Tongue (tissue), 2 donors: ENCODE measurements around the gene OBSL1. TPM values are rescaled to one million over a fixed set of nuclear protein-coding genes. Genes with fewer than 3 reads are reported as not detected.

Source experiments
- DNase-seq: peaks from one replicate; pipeline ENCODE4 v3.0.0-alpha.2; 2015
- total RNA-seq: library from RNA; depleted of rRNA; stranded (reverse); fragments of >200 nt; gene quantifications from one replicate; pipeline ENCODE4 v1.2.3, GENCODE V29; 2014

The OBSL1 gene
- total RNA-seq, 1 donor from 2014 or later = 105 TPM

DNA sequence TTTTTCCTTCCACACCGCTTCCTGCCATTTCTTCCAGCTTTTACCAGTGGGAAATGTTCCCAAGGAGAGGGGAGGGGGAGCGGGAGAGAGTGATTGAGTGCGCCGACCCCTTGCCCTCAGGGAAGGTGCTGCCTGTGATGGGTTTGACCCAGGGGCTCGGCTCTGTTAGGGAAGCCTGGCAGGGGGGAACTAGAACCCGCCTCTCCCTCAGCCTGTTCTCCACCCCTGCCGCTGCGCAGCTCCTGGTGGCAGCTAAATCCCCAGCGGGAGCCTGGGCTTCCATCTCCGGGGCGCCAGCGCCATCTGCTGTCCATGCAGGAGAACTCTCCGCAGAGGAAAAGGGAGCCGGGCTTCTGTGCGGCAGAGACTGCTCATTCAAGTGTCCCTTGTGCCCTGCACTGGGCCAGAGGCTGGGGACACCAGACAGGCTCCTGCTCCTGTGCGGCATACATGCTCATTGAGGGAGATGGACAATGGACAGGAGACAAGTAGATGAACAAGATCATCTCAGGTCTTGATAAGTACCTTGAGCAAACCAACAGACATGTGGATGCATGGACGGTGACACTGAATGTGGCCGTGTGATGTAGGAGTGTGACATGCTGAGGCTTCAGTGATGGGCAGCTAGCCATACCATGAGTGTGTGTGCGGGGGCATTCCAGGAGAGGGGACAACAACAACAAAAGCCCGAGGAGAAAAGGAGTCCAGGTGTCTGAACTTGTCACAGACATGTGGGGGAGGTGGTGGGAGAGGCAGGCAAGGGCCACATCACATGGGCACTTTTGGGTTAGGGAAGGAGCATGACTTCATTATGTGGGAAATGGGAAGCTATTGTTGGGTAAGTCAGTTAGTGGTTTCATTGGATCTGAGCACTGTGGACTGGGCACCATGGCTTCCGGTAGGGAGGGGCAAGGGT, 41.0 kb downstream of the OBSL1 start:
- peak; percentile 95 for DNase-seq

GRCh38 chr2:219527472-219527871, 43.9 kb downstream of the OBSL1 start:
- DNase-seq = no peak

DNA sequence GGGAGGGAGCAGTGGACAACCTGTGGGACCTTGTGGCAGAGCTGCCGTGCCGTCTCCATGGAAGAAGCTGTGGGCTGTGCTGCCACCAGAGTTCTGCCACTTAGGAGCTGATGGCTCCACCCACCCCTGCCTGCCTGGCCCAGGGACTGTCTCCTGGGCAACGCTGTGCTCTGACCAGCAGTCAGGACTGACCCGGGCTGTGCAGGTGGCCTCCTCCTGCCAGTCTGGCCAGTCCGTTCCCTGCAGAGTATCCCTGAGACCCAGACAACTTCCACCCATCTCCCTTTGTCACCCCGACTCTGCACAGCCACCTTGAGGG, 44.3 kb downstream of the OBSL1 start:
- DNase-seq = no peak

GRCh38 chr2:219526320-219527075, 44.8 kb downstream of the OBSL1 start:
- DNase-seq = no peak

DNA sequence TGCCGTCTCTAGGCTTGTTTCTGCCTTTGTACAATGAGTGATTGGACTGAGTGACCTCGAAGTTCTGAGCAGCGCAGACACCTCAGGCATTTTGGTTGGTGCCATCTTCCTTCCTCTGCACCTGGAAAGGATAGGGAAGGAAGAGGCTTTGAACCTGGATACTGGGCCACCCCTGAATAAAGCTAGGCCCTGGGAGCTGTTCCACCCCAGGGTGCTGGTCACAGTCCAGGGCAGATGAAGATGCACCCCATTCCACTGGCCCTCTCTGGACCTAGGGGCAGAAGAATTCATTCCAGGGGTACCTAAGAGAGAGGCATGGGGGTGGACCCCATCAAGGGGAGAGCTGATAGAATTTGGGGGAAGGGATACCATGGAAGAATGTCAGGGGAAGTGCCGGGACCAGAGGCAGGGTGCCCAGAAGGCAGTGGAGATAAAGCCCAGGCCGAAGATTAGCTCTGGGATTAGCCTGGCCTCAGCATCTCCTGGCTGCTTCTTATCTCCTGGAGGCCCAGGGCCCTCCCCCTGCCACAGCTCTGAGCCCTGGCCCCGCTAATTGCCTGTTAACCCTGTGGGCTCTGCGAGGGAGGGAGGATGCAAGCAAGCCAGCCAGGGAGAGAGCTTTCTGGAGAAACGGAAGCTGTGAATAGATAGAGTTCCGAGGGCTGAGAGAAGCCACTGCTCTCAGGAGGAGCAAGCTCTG, 45.7 kb downstream of the OBSL1 start:
- no peak for DNase-seq

- no peak for DNase-seq
Measured at GRCh38 chr2:219524817-219525216, 46.5 kb downstream of the OBSL1 start.

DNA sequence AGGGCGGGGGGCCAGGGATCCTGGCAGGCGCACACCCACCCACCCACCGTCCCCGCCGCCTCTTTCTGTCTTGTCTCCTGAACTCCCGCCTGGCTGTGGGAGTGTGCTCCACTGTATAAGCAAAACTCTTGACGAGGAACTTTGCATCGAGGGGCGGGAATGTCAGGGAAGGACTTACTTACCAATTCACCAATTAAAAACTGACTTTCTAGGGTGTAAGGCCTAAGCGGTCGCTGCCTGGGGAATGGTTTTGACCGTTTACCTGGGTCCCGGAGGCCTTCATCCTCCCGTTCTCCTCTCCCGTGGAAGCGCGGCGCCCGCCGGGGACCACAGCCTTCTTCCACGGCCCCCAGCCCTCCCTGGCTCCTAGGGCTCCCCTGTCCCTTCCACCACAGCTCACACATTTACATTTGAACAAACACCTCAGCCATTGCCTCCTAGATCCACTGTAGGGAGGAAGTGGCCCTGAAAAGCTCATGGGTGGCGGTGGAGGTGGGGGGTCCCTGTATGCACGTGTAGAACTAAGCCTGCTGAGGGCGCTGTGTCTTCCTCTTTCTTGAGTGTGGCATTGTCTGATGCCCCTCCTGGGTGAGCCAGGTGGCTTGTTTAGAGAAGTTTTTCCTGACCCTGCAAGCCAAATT, 48.2 kb downstream of the OBSL1 start:
- no peak for DNase-seq

DNA sequence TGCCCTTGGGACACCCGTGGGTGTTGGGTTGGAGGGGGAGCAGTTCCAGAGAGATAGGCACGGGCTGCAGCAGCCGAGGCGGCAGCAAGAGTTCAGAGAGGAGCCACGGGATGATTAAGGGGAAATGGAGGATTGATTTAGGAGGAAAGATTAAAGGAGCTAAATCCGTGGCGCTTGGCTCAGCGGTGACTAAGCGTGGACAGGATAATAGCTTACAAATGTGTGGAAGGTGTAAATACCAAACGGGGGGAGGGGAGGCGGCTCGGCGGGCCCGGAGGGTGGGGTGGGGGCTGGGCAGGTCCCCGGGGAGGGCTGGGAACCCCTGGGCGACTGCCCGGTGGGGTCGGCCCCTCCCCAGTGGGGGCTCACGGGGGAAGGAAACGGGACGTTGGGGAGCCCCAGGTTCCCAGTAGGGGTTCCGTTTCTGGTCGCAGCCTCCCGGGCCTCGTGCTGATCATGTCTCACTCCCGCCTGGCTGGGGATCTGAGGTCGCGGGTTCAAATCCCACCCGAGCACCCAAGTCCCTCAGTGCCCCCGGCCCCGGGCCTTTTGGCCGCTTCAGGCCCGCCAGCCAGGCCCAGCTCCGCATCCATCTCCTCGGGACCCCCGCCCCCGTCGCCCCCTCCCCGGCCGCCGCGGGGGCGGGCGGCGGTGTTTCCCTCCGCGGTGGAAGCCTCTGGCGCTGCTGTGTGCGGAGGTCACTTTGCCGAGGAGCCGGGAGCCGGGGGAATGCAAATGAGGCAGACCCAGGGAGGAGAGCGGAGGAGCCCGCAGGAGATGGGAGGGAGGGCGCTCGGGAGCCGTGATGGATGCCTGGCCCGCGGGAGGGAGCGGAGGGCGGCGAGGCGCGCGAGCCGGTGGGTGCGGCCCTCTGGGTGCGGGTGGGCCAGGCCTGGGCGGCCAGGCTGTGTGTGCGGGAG, 49.0 kb downstream of the OBSL1 start:
- DNase-seq = no peak

DNA sequence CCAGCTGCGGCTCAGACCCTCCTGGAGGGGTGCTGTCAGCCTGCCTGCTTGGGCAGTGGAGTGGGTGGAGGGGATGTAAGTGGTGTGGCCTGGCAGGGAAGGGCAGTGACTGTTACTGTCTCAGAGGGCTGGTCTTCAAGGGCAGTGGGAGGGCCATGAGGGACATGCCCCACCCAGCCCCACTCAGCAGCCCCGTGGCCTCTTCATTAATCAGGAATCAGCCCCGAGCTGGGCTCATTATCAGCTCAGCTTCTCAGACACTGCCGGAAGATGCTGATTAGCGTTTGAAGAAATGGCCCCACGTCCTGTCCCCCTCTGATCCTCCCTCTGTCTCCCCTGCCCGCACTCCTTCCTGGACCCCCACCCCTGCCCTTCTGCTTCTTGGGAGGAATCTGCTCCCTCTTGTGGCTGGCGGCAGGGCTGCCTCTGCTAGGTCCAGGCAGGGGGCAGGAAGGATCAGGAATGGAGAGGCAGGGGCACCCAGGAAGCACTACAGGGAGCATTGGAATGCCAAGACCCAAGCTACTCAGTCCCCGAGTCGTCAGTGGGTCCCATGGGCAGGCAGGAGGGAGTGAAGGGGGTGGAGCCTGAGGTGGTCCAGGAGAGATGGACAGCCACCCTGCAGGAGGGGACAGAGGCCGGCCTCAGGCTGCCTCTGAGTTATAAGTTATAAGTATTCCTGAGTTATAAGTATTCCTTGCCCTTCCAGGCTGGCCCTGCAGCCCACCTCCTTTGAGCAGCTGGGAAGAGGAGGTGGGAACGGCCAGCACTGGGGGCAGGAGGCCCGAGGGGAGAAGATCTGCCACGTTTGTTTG, 50.1 kb downstream of the OBSL1 start:
- peak; percentile 60 for DNase-seq

DNA sequence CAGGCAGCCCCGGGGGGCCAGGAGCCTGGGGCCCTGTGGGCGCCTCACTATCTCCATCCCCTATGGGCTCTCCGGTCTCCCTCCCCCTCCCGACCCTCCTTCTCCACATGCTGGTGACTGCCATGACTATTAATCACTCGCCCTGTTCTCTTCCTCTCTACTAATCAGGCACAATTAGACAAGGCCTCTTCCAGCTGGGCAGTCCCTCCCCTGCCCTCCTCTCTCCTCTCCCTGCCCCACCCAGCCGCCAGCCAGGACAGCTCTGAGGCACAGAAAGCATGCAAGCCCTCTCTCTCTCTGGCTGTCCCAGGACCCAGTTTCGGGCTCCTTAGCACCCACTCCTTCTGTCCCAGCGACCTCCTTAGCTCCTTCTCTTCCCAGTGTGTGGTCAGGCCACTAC, 51.3 kb downstream of the OBSL1 start:
- peak; percentile 55 for DNase-seq

DNA sequence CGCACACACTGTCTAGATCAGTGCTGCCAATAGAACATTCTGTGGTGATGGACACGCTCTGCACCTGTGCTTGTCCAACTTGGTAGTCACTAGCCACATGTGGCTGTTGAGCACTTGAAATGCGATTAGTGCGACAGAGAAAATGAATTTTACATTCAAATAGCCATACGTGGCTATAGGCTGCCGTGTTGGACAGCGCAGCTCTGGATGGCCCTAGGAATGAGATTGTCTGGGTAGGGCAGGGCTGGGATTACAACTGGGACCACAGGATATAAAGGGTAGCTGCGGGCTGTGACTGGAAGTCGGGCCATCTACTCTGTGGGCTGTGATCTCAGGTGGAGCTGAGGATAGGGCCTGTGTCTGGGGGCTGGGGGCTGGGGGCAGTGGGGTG, 51.8 kb downstream of the OBSL1 start:
- no peak for DNase-seq

DNA sequence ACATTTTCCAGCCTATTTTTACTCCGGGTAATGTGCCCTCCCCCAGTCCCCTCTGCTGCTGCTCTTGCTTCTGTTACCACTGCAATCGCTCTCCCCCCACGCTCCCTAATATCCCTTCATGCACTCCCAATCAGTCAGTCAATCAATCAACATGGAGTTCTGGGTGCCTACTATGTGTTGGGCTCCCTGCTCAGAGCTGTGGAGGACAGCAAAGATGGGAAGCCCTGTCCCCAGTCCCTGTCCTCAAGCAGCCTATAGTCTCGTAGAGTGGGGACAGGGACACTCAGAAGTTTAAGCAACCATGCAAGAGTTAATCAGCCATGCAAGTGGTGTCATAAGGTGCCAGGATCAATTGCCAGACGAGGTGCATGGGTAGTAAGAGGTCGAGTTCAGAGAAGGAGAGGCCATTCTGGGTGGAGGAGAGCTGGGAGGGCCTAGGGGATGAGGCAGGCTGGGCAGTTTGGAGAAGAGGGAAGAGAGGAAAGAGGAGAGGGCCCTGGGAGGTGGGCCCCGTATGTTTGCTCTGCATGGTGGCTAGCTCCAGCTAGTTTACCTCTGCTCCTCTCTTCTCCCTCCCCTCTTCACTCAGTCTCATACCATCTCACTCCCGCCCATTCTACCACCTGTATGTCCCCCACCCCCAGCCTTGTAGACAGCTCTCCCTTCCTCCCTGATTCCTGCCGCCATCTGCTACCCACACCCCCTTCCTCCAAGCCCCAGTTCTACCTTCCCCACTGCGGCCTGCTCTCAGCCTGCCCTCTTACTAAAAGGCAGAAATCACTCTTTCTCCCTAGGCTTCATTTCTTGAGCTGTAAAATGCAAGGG, 53.2 kb downstream of the OBSL1 start:
- no peak for DNase-seq

DNA sequence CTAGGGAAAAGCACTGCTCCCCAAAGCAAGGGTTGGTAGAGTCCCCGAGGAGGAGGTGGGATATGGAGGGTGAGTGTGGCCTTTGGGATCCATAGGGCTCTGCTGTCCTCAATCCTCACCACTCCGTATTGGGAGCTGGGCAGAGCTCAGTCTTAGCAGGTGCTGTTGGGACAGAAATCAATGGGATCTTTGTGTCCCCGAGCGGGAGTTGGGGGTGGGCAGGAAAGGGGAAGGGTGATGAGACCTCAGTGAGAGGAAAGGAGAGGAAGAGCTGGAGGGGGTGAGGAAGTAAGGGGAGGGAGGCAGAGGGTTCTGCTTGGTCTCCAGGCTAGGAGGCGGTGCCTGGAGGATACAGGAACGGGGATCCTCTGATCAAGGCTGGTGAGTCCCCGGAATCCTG, 54.5 kb downstream of the OBSL1 start:
- no peak for DNase-seq

DNA sequence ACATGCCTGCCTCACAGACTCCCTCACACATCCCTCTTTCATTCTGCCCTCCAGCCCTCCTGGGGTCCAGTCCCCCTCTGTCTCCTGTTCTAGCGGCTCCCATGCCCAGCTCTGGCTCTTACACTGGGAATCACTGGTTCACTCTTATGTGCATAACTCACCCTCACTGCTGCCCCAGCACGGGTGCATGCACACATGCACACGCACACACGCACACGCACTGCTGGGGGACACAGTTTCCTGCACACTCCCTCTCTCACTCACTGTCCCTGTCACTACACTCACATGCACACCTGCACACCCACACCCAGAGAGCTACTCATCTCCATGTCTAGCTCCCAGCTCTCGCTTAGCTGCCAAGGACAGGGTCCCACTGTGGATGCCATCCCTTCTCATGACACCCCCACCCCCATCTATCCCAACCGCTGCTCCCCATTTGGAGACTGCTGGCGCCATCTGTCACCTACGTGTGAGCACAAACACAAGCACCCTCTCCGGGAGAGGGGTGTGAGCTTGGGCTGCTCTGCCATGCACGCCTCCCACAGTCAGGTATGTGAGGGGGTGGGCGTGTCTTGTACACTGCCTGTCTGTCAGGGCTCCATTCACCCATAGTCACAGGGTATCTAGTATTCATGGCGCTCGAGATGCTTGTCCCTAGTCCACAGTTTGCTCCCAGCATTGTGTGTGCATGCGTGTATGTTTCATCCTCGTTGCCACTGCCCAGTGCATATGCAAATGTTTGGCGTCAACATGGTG, 55.3 kb downstream of the OBSL1 start:
- no peak for DNase-seq

GRCh38 chr2:219514836-219515235, 56.5 kb downstream of the OBSL1 start:
- DNase-seq = no peak

DNA sequence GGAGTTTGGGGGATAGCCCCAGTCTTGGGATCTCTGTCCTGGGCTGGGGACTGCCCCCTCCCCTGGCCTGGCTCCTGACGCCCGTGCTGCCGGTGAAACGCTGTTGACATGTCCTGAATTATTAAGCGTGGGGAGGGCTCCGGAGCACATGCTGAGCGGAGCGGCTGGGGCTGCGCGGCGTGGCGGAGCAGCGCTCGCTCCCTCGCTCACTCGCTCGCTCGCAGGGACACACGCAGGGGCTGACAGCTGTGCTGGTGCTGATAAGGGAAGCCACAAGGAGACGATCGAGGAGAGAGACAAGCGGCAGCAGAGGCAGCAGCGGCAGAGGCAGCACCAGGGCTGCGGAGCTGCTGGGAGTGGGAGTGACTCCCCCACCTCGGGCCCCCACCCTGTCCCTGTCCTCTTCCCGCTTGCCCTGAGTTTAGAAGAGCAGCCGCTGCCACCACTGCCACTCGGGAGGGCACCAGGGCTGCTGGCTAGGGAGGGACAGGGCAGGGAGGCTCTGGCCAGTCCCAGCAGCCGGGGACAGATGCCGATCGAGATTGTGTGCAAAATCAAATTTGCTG, 57.1 kb downstream of the OBSL1 start, which contains the start of gene ASIC4:
TSS of gene ASIC4 (plus strand) at position 287 of the 566 bp plus-strand sequence. CDS start at position 530, 243 bp downstream.
- peak; percentile 77 for DNase-seq

- DNase-seq = peak; percentile 48
Measured at GRCh38 chr2:219513787-219514186, 57.6 kb downstream of the OBSL1 start.

DNA sequence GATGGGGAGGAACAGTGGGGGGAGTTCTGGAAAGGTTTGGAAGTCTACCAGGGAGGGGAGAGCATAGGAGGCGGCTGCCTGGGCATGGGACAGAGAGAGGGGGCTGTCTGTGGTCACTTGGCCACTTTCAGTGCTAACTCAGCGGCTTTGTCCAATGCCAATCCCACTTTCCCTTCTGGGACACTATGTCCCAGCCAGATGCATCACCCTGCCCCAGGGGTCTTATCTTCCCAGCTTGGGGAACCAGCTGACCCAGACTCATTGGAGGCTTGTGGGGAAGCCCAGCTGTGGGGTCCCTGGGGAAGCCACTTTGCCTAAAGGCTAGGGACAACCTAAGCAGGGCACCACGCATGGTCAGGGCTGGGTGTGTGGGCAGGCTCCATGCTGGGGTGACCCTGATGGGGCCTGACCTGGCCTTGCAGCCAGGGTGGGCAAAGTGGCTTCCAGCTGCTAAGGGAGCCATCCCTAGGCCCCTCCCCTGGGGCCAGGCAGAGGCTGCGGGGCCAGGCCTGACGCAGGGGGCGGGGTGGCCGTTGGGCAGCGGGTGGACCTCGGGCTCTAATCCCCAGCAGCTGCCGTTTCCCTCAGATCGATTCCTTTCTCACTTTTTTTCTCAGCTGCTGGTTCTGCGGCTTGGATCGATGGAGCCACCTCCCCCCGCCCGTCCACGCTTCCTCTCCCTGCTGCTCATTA, 58.7 kb downstream of the OBSL1 start:
- DNase-seq = peak; percentile 42
